Measurements from ENCODE around the gene MTHFD1L. TPM values are rescaled to one million over a fixed set of nuclear protein-coding genes. Genes with fewer than 3 reads are reported as not detected.

The MTHFD1L gene
- total and polyA plus RNA-seq, 9 of the 15 experiments (the other 6 are each of a cell fraction or from before 2014, with no cell fraction given), result 20.9 to 128 (median 61.0) TPM

- BruUV-seq (replicated peaks), result no TSS peak
- Histone ChIP-seq H3K27ac (ENCODE audit: extremely low read depth, low read depth, low read length) (no peak overlapping the region), H3K79me2 (ENCODE audit: control insufficient read depth, insufficient read depth, low read length) (no peaks in the 10 kb centered on the region), H3K4me1 (replicated peaks in 1 of 2; ENCODE audit: control insufficient read depth in 2 of 2, insufficient read depth in 2 of 2, low read length in 2 of 2) (no peaks in the 10 kb centered on the region; a peak in 1 of 5 replicates), H4K20me1 (replicated peaks; ENCODE audit: control insufficient read depth, insufficient read depth, low read length) (no peaks in the 10 kb centered on the region; the same call in 1 of the 2 replicates), H3K9ac (ENCODE audit: insufficient read depth in 1 of 2, low read depth in 2 of 2, low read length in 2 of 2) (no peak overlapping the region), H3K4me3 (no peak overlapping the region), H3K9me1 (ENCODE audit: control insufficient read depth, insufficient read depth, low read length) (no peaks in the 10 kb centered on the region), H3K9me3 (replicated peaks; ENCODE audit: control insufficient read depth, insufficient read depth, low read depth, low read length) (no peaks in the 10 kb centered on the region), H2AFZ (ENCODE audit: low read depth, low read length) (no peak overlapping the region), H3K36me3 (ENCODE audit: control insufficient read depth, insufficient read depth, low read length) (no peaks in the 10 kb centered on the region), H3K4me2 (ENCODE audit: insufficient read depth, low read length) (no peak overlapping the region), H3K27me3 (ENCODE audit: control insufficient read depth in 2 of 2, insufficient read depth in 2 of 2, low read length in 2 of 2) (peaks cover 37 to 77% of the 10 kb centered on the region in 2 experiments)
- CTCF ChIA-PET (ENCODE audit: low intra/inter-chr PET ratio), result no interaction called here
- POLR2A ChIA-PET, result interaction anchor here (0.6 kb wide), 1 partner anchor 11 kb away, joined by 3 read pairs; no protein-coding TSS in a partner anchor
- 6% methylated on average over 4 of the region's 4 CpGs for WGBS (ENCODE audit: insufficient coverage, low coverage, missing lambda C conversion rate)
- FAIRE-seq (peak; percentile 72), DNase-seq (ENCODE audit: extremely low read depth in 1 of 4, low spot score in 3 of 4) (no peak), ATAC-seq (peak; percentile 50)
- in situ Hi-C loops (cut with MboI), result no loop called here
- TF ChIP-seq RBFOX2 (IDR thresholded peaks at IDR 0.05; ENCODE audit: low read depth, low read length), result no peak
- TF ChIP-seq CHD7 (IDR thresholded peaks at IDR 0.05; ENCODE audit: low read depth, low read length), result no peak
- no peak for TF ChIP-seq ZFX (CRISPR knock-in tag; IDR thresholded peaks at IDR 0.05)
- TF ChIP-seq NRF1 (conservative IDR thresholded peaks at IDR 0.05 in 1 of 2, IDR thresholded peaks at IDR 0.05 in 1 of 2), result peak; percentile 31 to 46; a peak in 2 of 4 replicates
- TF ChIP-seq PML (IDR thresholded peaks at IDR 0.05; ENCODE audit: low read length), result no peak
- TF ChIP-seq TAF15 (IDR thresholded peaks at IDR 0.05; ENCODE audit: low read depth, low read length), result no peak
- no peak for TF ChIP-seq TRIM28 (IDR thresholded peaks at IDR 0.05)
- TF ChIP-seq NFIC (IDR thresholded peaks at IDR 0.05), result peak; percentile 86
- no peak for TF ChIP-seq CBFA2T2 (conservative IDR thresholded peaks at IDR 0.05)
- intact Hi-C loops (cut with micrococcal nuclease), result loop anchor here (10.0 kb wide), 1 partner anchor 213 kb away; no protein-coding TSS in a partner anchor
Observed at GRCh38 chr6:151112130-151112529, 246.6 kb downstream of the MTHFD1L start.

Measured in K562 (cell line).